Activated CD8-positive, alpha-beta T cell treated with anti-CD3 and anti-CD28 coated beads for 36 hours (primary cell): ENCODE measurements around the gene NIM1K. TPM values are rescaled to one million over a fixed set of nuclear protein-coding genes. Genes with fewer than 3 reads are reported as not detected.
"Not testable (repeated sequence)": the region's sequence is repeated elsewhere in the genome, so short reads cannot be mapped to it uniquely, and the experiment has no call there.

ENCODE experiments used
- ATAC-seq: fragments of 200-7000 bp; cut with Tn5 transposase; one replicate; pipeline ENCODE4 v1.10.0; 2021; ENCODE audit warnings: mild to moderate bottlenecking, moderate library complexity
- CTCF ChIA-PET: fragments of 350-600 bp; sonication (Branson Sonifier 250); formaldehyde crosslinking; loops from one replicate; lab custom pipeline; 2021; ENCODE audit warnings: antibody characterized with exemption; lab: Charles Lee
- POLR2A ChIA-PET: fragments of 350-600 bp; sonication (Branson Sonifier 250); formaldehyde crosslinking; loops from one replicate; lab custom pipeline; 2021; ENCODE audit warnings: antibody characterized with exemption; lab: Charles Lee
- DNase-seq: peaks from one replicate; pipeline ENCODE4 v3.0.0-alpha.2; 2020
- H3K27ac Mint-ChIP-seq: one replicate; pipeline ENCODE4 v1.8.0; 2021; ENCODE audit warnings: mild to moderate bottlenecking, mixed read lengths
- H3K27me3 Mint-ChIP-seq: one replicate; pipeline ENCODE4 v1.8.0; 2021; ENCODE audit warnings: mixed read lengths
- H3K36me3 Mint-ChIP-seq: one replicate; pipeline ENCODE4 v1.8.0; 2021; ENCODE audit warnings: low read depth, mixed read lengths
- H3K4me1 Mint-ChIP-seq: one replicate; pipeline ENCODE4 v1.8.0; 2021; ENCODE audit warnings: low read depth, mixed read lengths
- H3K4me3 Mint-ChIP-seq: one replicate; pipeline ENCODE4 v1.8.0; 2021; ENCODE audit warnings: mild to moderate bottlenecking, moderate library complexity, mixed read lengths
- H3K9me3 Mint-ChIP-seq: one replicate; pipeline ENCODE4 v1.8.0; 2021; ENCODE audit warnings: mixed read lengths
- CTCF ChIP-seq: fragments of 200-600 bp; IDR thresholded peaks from one replicate; pipeline ENCODE4 v1.8.0; 2022; ENCODE audit warnings: antibody characterized with exemption, mild to moderate bottlenecking
- intact Hi-C: fragments of 100-400 bp; cut with micrococcal nuclease; formaldehyde crosslinking; loops from one replicate; pipeline ENCODE4 v1.10.0; 2022
- total RNA-seq, 2 experiments: library from RNA; stranded (reverse); gene quantifications; one replicate each; pipeline ENCODE4 v1.2.3, GENCODE V29; 2021

Gene NIM1K
- total RNA-seq, 2 experiments from 2014 or later: 2.1 to 3.2 TPM

- Mint-ChIP-seq H3K4me3 (peak overlapping the region; percentile 82), H3K9me3 (peaks cover under 1% of the 10 kb centered on the region), H3K27ac (peak overlapping the region; percentile 73), H3K4me1 (peaks cover 29% of the 10 kb centered on the region), H3K27me3 (peaks cover 21% of the 10 kb centered on the region), H3K36me3 (peaks cover under 1% of the 10 kb centered on the region)
- TF ChIP-seq CTCF: no peak
- intact Hi-C loops: loop anchor here (5.0 to 10.0 kb wide), 2 partner anchors 86 to 111 kb away; no protein-coding TSS in a partner anchor
- POLR2A ChIA-PET: interaction anchor here (0.8 to 1.2 kb wide), 3 partner anchors 53 to 409 kb away, joined by 3 read pairs; partner anchors contain the start of gene NNT
- peak; percentile 81 for ATAC-seq
- CTCF ChIA-PET: interaction anchor here (0.8 to 3.0 kb wide), 6 partner anchors 12 to 291 kb away, joined by 3 to 12 read pairs (median 4); partner anchors contain the start of gene TMEM267
- DNase-seq: peak; percentile 61
Measured at GRCh38 chr5:43193181-43193893, 1.3 kb downstream of the NIM1K start.

- peak overlapping the region; percentile 82 for H3K4me3 Mint-ChIP-seq
- POLR2A ChIA-PET: interaction anchor here (0.8 to 1.1 kb wide), 2 partner anchors 54 to 409 kb away, joined by 3 read pairs; partner anchors contain the start of gene NNT
- no peak for DNase-seq
- ATAC-seq: no peak
- H3K36me3 Mint-ChIP-seq: no peaks in the 10 kb centered on the region
- peaks cover 21% of the 10 kb centered on the region for H3K27me3 Mint-ChIP-seq
- intact Hi-C loops: loop anchor here (5.0 to 10.0 kb wide), 2 partner anchors 87 to 111 kb away; no protein-coding TSS in a partner anchor
- TF ChIP-seq CTCF: no peak
- no peaks in the 10 kb centered on the region for H3K9me3 Mint-ChIP-seq
- H3K27ac Mint-ChIP-seq: peak overlapping the region; percentile 73
- peaks cover 29% of the 10 kb centered on the region for H3K4me1 Mint-ChIP-seq
- CTCF ChIA-PET: interaction anchor here (1.1 to 3.0 kb wide), 6 partner anchors 11 to 290 kb away, joined by 3 to 12 read pairs (median 4); partner anchors contain the start of genes HMGCS1 and TMEM267
Measured at GRCh38 chr5:43193894-43194265, 1.9 kb downstream of the NIM1K start.

GRCh38 chr5:43195670-43196265 lies 3.7 kb downstream of the NIM1K start:
- POLR2A ChIA-PET: no interaction called here
- TF ChIP-seq CTCF: no peak
- CTCF ChIA-PET: interaction anchor here (1.1 to 3.0 kb wide), 3 partner anchors 9 to 194 kb away, joined by 3 to 12 read pairs (median 5); no protein-coding TSS in a partner anchor
- DNase-seq: no peak
- Mint-ChIP-seq H3K36me3 (no peaks in the 10 kb centered on the region), H3K27me3 (peaks cover 18% of the 10 kb centered on the region), H3K4me1 (peaks cover 28% of the 10 kb centered on the region), H3K9me3 (no peaks in the 10 kb centered on the region), H3K4me3 (no peak overlapping the region), H3K27ac (no peak overlapping the region)
- intact Hi-C loops: loop anchor here (10.0 kb wide), 1 partner anchor 109 kb away; no protein-coding TSS in a partner anchor
- ATAC-seq: no peak

- no peak for TF ChIP-seq CTCF
- H3K27me3 Mint-ChIP-seq: peaks cover 8% of the 10 kb centered on the region
- DNase-seq (no peak), ATAC-seq (no peak)
- intact Hi-C loops: loop anchor here (10.0 kb wide), 1 partner anchor 107 kb away; no protein-coding TSS in a partner anchor
- no peaks in the 10 kb centered on the region for H3K9me3 Mint-ChIP-seq
- ChIA-PET CTCF (interaction anchor here (0.8 to 2.3 kb wide), 3 partner anchors 7 to 39 kb away, joined by 3 to 5 read pairs (median 3); no protein-coding TSS in a partner anchor), POLR2A (interaction anchor here (0.6 to 1.3 kb wide), 2 partner anchors 14 to 76 kb away, joined by 3 read pairs; partner anchors contain the start of gene ZNF131)
- no peak overlapping the region for H3K4me3 Mint-ChIP-seq
- peaks cover 21% of the 10 kb centered on the region for H3K4me1 Mint-ChIP-seq
- no peak overlapping the region for H3K27ac Mint-ChIP-seq
- H3K36me3 Mint-ChIP-seq: no peaks in the 10 kb centered on the region
Measured at GRCh38 chr5:43197535-43197934, 5.5 kb downstream of the NIM1K start.

GRCh38 chr5:43201442-43201841 lies 9.4 kb downstream of the NIM1K start:
- ATAC-seq, H3K36me3 Mint-ChIP-seq, H3K27ac Mint-ChIP-seq: not testable (repeated sequence)

More at GRCh38 chr5:43201442-43201841, 9.4 kb downstream of the NIM1K start:
- H3K27me3 Mint-ChIP-seq, H3K4me3 Mint-ChIP-seq, POLR2A ChIA-PET, H3K4me1 Mint-ChIP-seq, H3K9me3 Mint-ChIP-seq, intact Hi-C loops: not testable (repeated sequence)
- peak; percentile 18 for DNase-seq
- CTCF ChIA-PET: interaction anchor here (1.1 kb wide), 1 partner anchor 189 kb away, joined by 3 read pairs; no protein-coding TSS in a partner anchor
